DOHH2 (cell line): ENCODE data around the gene RNF150.

Experiments used
- CTCF ChIP-seq: fragments of 200-600 bp; sonication (generic); IDR thresholded peaks from one replicate; pipeline ENCODE4 v1.5.1; 2014; ENCODE audit warnings: antibody characterized with exemption, mild to moderate bottlenecking, low read depth, low read length; ENCODE audit not compliant: poor library complexity, severe bottlenecking
- EZH2phosphoT487 ChIP-seq: fragments of 200-600 bp; sonication (generic); IDR thresholded peaks from 2 replicates; pipeline ENCODE4 v1.6.1; 2017; ENCODE audit warnings: borderline replicate concordance, mild to moderate bottlenecking, antibody characterized with exemption, low read length, moderate library complexity, mixed read lengths

GRCh38 chr4:141144207-141144606, 10.9 kb upstream of the RNF150 start:
- no peak for TF ChIP-seq CTCF
- no peak for TF ChIP-seq EZH2phosphoT487
